H1 (cell line): Measurements from ENCODE around the gene PRSS36. TPM values are rescaled to one million over a fixed set of nuclear protein-coding genes. Genes with fewer than 3 reads are reported as not detected.

ENCODE experiments used
- CTCF ChIA-PET: fragments of 300-600 bp; sonication (Branson Sonifier 250); formaldehyde crosslinking; loops from one replicate; lab custom pipeline; 2021; ENCODE audit not compliant: partially characterized antibody; lab: Charles Lee
- POLR2A ChIA-PET: fragments of 300-600 bp; sonication (Branson Sonifier 250); formaldehyde crosslinking; loops from one replicate; lab custom pipeline; 2021; ENCODE audit warnings: inconsistent platforms; ENCODE audit not compliant: partially characterized antibody; lab: Charles Lee
- DNase-seq, 2 experiments: peaks; one replicate each; pipeline versions ENCODE4 v3.0.0 to v3.0.0-alpha.2; 2010 to 2022; ENCODE audit warnings: low spot score in 2 of 2, low read depth in 1 of 2, mixed read lengths in 1 of 2
- FAIRE-seq: peaks from 2 replicates; lab custom pipeline; 2011; peaks lifted over from hg19 to GRCh38; lab: Jason Lieb, UNC
- H2AFZ ChIP-seq: 2 replicates; pipeline ENCODE4 v1.8.1; 2012; ENCODE audit warnings: low read length, inconsistent platforms
- H2AK5ac ChIP-seq: 2 replicates; pipeline ENCODE4 v1.6.1; 2013; ENCODE audit warnings: low read depth, low read length
- H2BK120ac ChIP-seq: replicated peaks from 2 replicates; pipeline ENCODE3; 2013; ENCODE audit warnings: low read depth, low read length, inconsistent platforms
- H2BK12ac ChIP-seq: 2 replicates; pipeline ENCODE4 v1.6.1; 2013; ENCODE audit warnings: low read depth, low read length
- H2BK15ac ChIP-seq: 2 replicates; pipeline ENCODE4 v1.6.1; 2013; ENCODE audit warnings: low read length
- H2BK20ac ChIP-seq: 2 replicates; pipeline ENCODE4 v1.6.1; 2013; ENCODE audit warnings: low read length
- H2BK5ac ChIP-seq: 2 replicates; pipeline ENCODE4 v1.6.1; 2013; ENCODE audit warnings: low read depth, low read length
- H3K14ac ChIP-seq: 2 replicates; pipeline ENCODE4 v1.6.1; 2013; ENCODE audit warnings: inconsistent platforms; ENCODE audit not compliant: insufficient read length
- H3K18ac ChIP-seq: 2 replicates; pipeline ENCODE4 v1.6.1; 2013; ENCODE audit warnings: low read length; ENCODE audit errors: extremely low read depth
- H3K23ac ChIP-seq: 2 replicates; pipeline ENCODE4 v1.6.1; 2013; ENCODE audit warnings: inconsistent platforms; ENCODE audit not compliant: insufficient read length
- H3K23me2 ChIP-seq: 2 replicates; pipeline ENCODE4 v1.6.1; 2013; ENCODE audit warnings: low read depth, low read length
- H3K27ac ChIP-seq: 2 replicates; pipeline ENCODE4 v1.6.1; 2011; ENCODE audit warnings: low read depth, low read length, inconsistent platforms
- H3K27me3 ChIP-seq, 4 experiments: replicated peaks in 1 of 4; 1 replicate in 1 of 4; 2 replicates in 3 of 4; pipeline versions ENCODE4 v1.6.1 to v1.8.1; 2011 to 2013; ENCODE audit warnings: low read length in 3 of 4, mild to moderate bottlenecking in 3 of 4, inconsistent platforms in 2 of 4, mixed read lengths in 2 of 4, moderate library complexity in 1 of 4; ENCODE audit not compliant: control insufficient read depth in 3 of 4, insufficient read depth in 3 of 4; ENCODE audit errors: extremely low read depth in 1 of 4
- H3K36me3 ChIP-seq, 4 experiments: 2 replicates each; pipeline versions ENCODE4 v1.6.1 to v1.8.1; 2011 to 2013; ENCODE audit warnings: mild to moderate bottlenecking in 4 of 4, low read length in 3 of 4, moderate library complexity in 2 of 4, control low read depth in 1 of 4, inconsistent platforms in 1 of 4; ENCODE audit not compliant: insufficient read depth in 4 of 4, control insufficient read depth in 2 of 4
- H3K4ac ChIP-seq: replicated peaks from 2 replicates; pipeline ENCODE3; 2013; ENCODE audit warnings: low read length, low read depth, mixed read lengths, inconsistent platforms; ENCODE audit not compliant: insufficient read length
- H3K4me1 ChIP-seq, 4 experiments: replicated peaks in 1 of 4; 1 replicate in 1 of 4; 2 replicates in 3 of 4; pipeline versions ENCODE4 v1.6.1 to v1.8.1; 2011 to 2013; ENCODE audit warnings: low read length in 3 of 4, inconsistent platforms in 2 of 4, mixed read lengths in 1 of 4; ENCODE audit not compliant: insufficient read depth in 4 of 4, control insufficient read depth in 3 of 4
- H3K4me2 ChIP-seq, 2 experiments: 2 replicates each; pipeline versions ENCODE4 v1.6.1 to v1.8.1; 2011 to 2013; ENCODE audit warnings: low read depth in 2 of 2, low read length in 2 of 2, control low read depth in 1 of 2, inconsistent platforms in 1 of 2, mild to moderate bottlenecking in 1 of 2; ENCODE audit not compliant: insufficient read depth in 1 of 2
- H3K4me3 ChIP-seq, 4 experiments: fragments of 200-600, 300-600 bp in 1 of 4; sonication (generic), shearing (Covaris generic), sonication (Bioruptor Twin) in 1 of 4; 2 replicates each; pipeline versions ENCODE4 v1.5.1 to v1.8.1; 2011 to 2016; ENCODE audit warnings: low read length in 4 of 4, low read depth in 3 of 4, control low read depth in 2 of 4, inconsistent platforms in 2 of 4, mild to moderate bottlenecking in 2 of 4, mixed read lengths in 1 of 4, moderate library complexity in 1 of 4; ENCODE audit not compliant: insufficient read depth in 2 of 4; ENCODE audit errors: extremely low read depth in 1 of 4
- H3K56ac ChIP-seq: replicated peaks from 2 replicates; pipeline ENCODE3; 2013; ENCODE audit warnings: low read depth, mild to moderate bottlenecking, mixed read lengths, low read length, inconsistent platforms; ENCODE audit not compliant: insufficient read length
- H3K79me1 ChIP-seq: 2 replicates; pipeline ENCODE4 v1.6.1; 2013; ENCODE audit warnings: low read depth, low read length, control low read depth
- H3K79me2 ChIP-seq, 2 experiments: 2 replicates each; pipeline versions ENCODE4 v1.6.1 to v1.8.1; 2012 to 2013; ENCODE audit warnings: low read length in 2 of 2, mild to moderate bottlenecking in 2 of 2, inconsistent platforms in 1 of 2; ENCODE audit not compliant: insufficient read depth in 2 of 2, control insufficient read depth in 1 of 2
- H3K9ac ChIP-seq, 4 experiments: replicated peaks in 1 of 4; 1 replicate in 1 of 4; 2 replicates in 3 of 4; pipeline versions ENCODE4 v1.6.1 to v1.8.1; 2011 to 2013; ENCODE audit warnings: low read depth in 3 of 4, low read length in 3 of 4, control low read depth in 2 of 4, mild to moderate bottlenecking in 2 of 4, moderate library complexity in 2 of 4, inconsistent platforms in 1 of 4; ENCODE audit errors: extremely low read depth in 1 of 4
- H3K9me3 ChIP-seq, 2 experiments: 2 replicates each; pipeline versions ENCODE4 v1.6.1 to v1.8.1; 2012 to 2013; ENCODE audit warnings: mild to moderate bottlenecking in 2 of 2, moderate library complexity in 2 of 2, control low read depth in 1 of 2, inconsistent platforms in 1 of 2, low read depth in 1 of 2, low read length in 1 of 2, mixed read lengths in 1 of 2; ENCODE audit not compliant: insufficient read depth in 2 of 2
- H4K20me1 ChIP-seq, 2 experiments: replicated peaks in 1 of 2; 2 replicates each; pipeline versions ENCODE3 to v1.8.1; 2011 to 2013; ENCODE audit warnings: inconsistent platforms in 2 of 2, low read length in 2 of 2, mild to moderate bottlenecking in 1 of 2; ENCODE audit not compliant: insufficient read depth in 2 of 2, control insufficient read depth in 1 of 2
- H4K5ac ChIP-seq: 2 replicates; pipeline ENCODE4 v1.6.1; 2013; ENCODE audit warnings: low read length, low read depth, mixed read lengths, inconsistent platforms; ENCODE audit not compliant: insufficient read length
- H4K8ac ChIP-seq: 2 replicates; pipeline ENCODE4 v1.8.0; 2013; ENCODE audit warnings: mild to moderate bottlenecking, moderate library complexity, low read length, inconsistent platforms; ENCODE audit not compliant: insufficient read depth; ENCODE audit errors: extremely low read depth
- H4K91ac ChIP-seq: replicated peaks from 2 replicates; pipeline ENCODE3; 2013; ENCODE audit warnings: low read length, mixed read lengths, inconsistent platforms; ENCODE audit not compliant: insufficient read length
- RNF2 ChIP-seq: fragments of 200-900, 300-1000 bp; sonication (generic); IDR thresholded peaks from 2 replicates; pipeline ENCODE4 v1.7.1; 2016; ENCODE audit warnings: borderline replicate concordance, low read depth, mild to moderate bottlenecking, antibody characterized with exemption, low read length; ENCODE audit not compliant: poor library complexity, severe bottlenecking; ENCODE audit errors: missing control alignments
- WGBS, 2 experiments: shearing (Covaris generic) in 1 of 2; methylation state at CpG; one replicate each; pipeline versions ENCODE4 v1.1.6 to v1.1.7; 2013 to 2015; ENCODE audit warnings: low lambda C conversion rate in 2 of 2, mixed read lengths in 2 of 2, inconsistent platforms in 1 of 2, low coverage in 1 of 2, missing lambda C conversion rate in 1 of 2; ENCODE audit not compliant: insufficient replicate concordance in 2 of 2, insufficient coverage in 1 of 2, insufficient read length in 1 of 2; ENCODE audit errors: extremely low coverage in 1 of 2, missing lambda C conversion rate in 1 of 2; 5-methylcytosine and 5-hydroxymethylcytosine counted together
- polyA plus RNA-seq, 7 experiments: library from polyadenylated mRNA; depleted of rRNA in 3 of 7; stranded (reverse) in 5 of 7; unstranded in 2 of 7; fragments of >200 nt in 5 of 7; fragments of 200-250 nt in 2 of 7; gene quantifications; 1 replicate in 5 of 7; 2 replicates in 1 of 7; 4 replicates in 1 of 7; pipeline versions ENCODE4 v1.2.1 to v1.2.3, GENCODE V29; 2011 to 2013; ENCODE audit warnings: missing spikeins in 2 of 7, mixed read lengths in 2 of 7
- total RNA-seq: library from RNA; stranded (reverse); fragmentation: NEBNext Ultra II Directional; extraction: Animal tissue kit (Norgen Biotek cat#: 25700); gene quantifications from 2 replicates; pipeline ENCODE4 v1.2.1, GENCODE V29; 2021

The PRSS36 gene
- total and polyA plus RNA-seq, 2 of the 8 experiments (the other 6 are each of a cell fraction or from before 2014, with no cell fraction given), result 1.3 to 1.9 TPM

- peaks cover 8% of the 10 kb centered on the region for H3K79me1 ChIP-seq
- POLR2A ChIA-PET, result interaction anchor here (1.5 to 29.9 kb wide), 5 partner anchors 13 to 69 kb away, joined by 3 to 713 read pairs (median 10); partner anchors contain the start of genes PRSS36, PRSS8 and VKORC1
Measured at GRCh38 chr16:31114468-31114867, 35.4 kb downstream of the PRSS36 start.

More at GRCh38 chr16:31114468-31114867, 35.4 kb downstream of the PRSS36 start:
- no peak overlapping the region for H2AK5ac ChIP-seq
- H3K79me2 ChIP-seq, result peaks cover 3 to 16% of the 10 kb centered on the region in 2 experiments; a peak in 3 of 4 replicates
- H3K36me3 ChIP-seq, result peaks cover 2 to 18% (median 12%) of the 10 kb centered on the region in 4 experiments; a peak in 5 of 8 replicates
- no peak overlapping the region for H3K4me2 ChIP-seq
- no peak overlapping the region for H2BK12ac ChIP-seq
- WGBS, 2 experiments, result 92% methylated on average over 8 of the region's 8 CpGs; no CpG with 5 or more reads in 1 of the 2 experiments
- FAIRE-seq (no peak), DNase-seq (no peak)
- no peak for TF ChIP-seq RNF2
- H4K8ac ChIP-seq, result no peak overlapping the region
- CTCF ChIA-PET, result interaction anchor here (1.2 to 1.3 kb wide), 2 partner anchors 14 to 132 kb away, joined by 3 read pairs; no protein-coding TSS in a partner anchor
- H3K9me3 ChIP-seq, result no peaks in the 10 kb centered on the region
- H3K4ac ChIP-seq, result no peak overlapping the region
- no peak overlapping the region for H3K14ac ChIP-seq
- peaks cover 0 to 3% of the 10 kb centered on the region in 2 experiments for H4K20me1 ChIP-seq
- H3K23ac ChIP-seq, result no peak overlapping the region
- peaks cover 0 to 4% (median 2%) of the 10 kb centered on the region in 4 experiments; a peak in 3 of 7 replicates for H3K4me1 ChIP-seq
- H2BK120ac ChIP-seq, result no peak overlapping the region
- no peak overlapping the region for H3K18ac ChIP-seq
- H2BK15ac ChIP-seq, result no peak overlapping the region
- H3K27ac ChIP-seq, result no peak overlapping the region
- H2BK20ac ChIP-seq, result no peak overlapping the region
- H2BK5ac ChIP-seq, result no peak overlapping the region
- no peak overlapping the region for H3K4me3 ChIP-seq
- H3K27me3 ChIP-seq, result no peaks in the 10 kb centered on the region
- no peak overlapping the region for H3K56ac ChIP-seq
- no peak overlapping the region for H4K91ac ChIP-seq
- no peak overlapping the region for H3K9ac ChIP-seq
- peaks cover 6% of the 10 kb centered on the region for H3K23me2 ChIP-seq
- H2AFZ ChIP-seq, result no peak overlapping the region
- H4K5ac ChIP-seq, result no peak overlapping the region
